H1 (cell line): ENCODE measurements around the gene ZNF302. TPM values are rescaled to one million over a fixed set of nuclear protein-coding genes. Genes with fewer than 3 reads are reported as not detected.
A peak's percentile ranks its signal among the peaks of the same experiment; 100 is the strongest.

Source experiments
- CTCF ChIA-PET: fragments of 300-600 bp; sonication (Branson Sonifier 250); formaldehyde crosslinking; loops from one replicate; lab custom pipeline; 2021; ENCODE audit not compliant: partially characterized antibody; lab: Charles Lee
- POLR2A ChIA-PET: fragments of 300-600 bp; sonication (Branson Sonifier 250); formaldehyde crosslinking; loops from one replicate; lab custom pipeline; 2021; ENCODE audit warnings: inconsistent platforms; ENCODE audit not compliant: partially characterized antibody; lab: Charles Lee
- DNase-seq, 2 experiments: peaks; one replicate each; pipeline versions ENCODE4 v3.0.0 to v3.0.0-alpha.2; 2010 to 2022; ENCODE audit warnings: low spot score in 2 of 2, low read depth in 1 of 2, mixed read lengths in 1 of 2
- FAIRE-seq: peaks from 2 replicates; lab custom pipeline; 2011; peaks lifted over from hg19 to GRCh38; lab: Jason Lieb, UNC
- H2AFZ ChIP-seq: 2 replicates; pipeline ENCODE4 v1.8.1; 2012; ENCODE audit warnings: low read length, inconsistent platforms
- H2AK5ac ChIP-seq: 2 replicates; pipeline ENCODE4 v1.6.1; 2013; ENCODE audit warnings: low read depth, low read length
- H2BK120ac ChIP-seq: replicated peaks from 2 replicates; pipeline ENCODE3; 2013; ENCODE audit warnings: low read depth, low read length, inconsistent platforms
- H2BK12ac ChIP-seq: 2 replicates; pipeline ENCODE4 v1.6.1; 2013; ENCODE audit warnings: low read depth, low read length
- H2BK15ac ChIP-seq: 2 replicates; pipeline ENCODE4 v1.6.1; 2013; ENCODE audit warnings: low read length
- H2BK20ac ChIP-seq: 2 replicates; pipeline ENCODE4 v1.6.1; 2013; ENCODE audit warnings: low read length
- H2BK5ac ChIP-seq: 2 replicates; pipeline ENCODE4 v1.6.1; 2013; ENCODE audit warnings: low read depth, low read length
- H3K14ac ChIP-seq: 2 replicates; pipeline ENCODE4 v1.6.1; 2013; ENCODE audit warnings: inconsistent platforms; ENCODE audit not compliant: insufficient read length
- H3K18ac ChIP-seq: 2 replicates; pipeline ENCODE4 v1.6.1; 2013; ENCODE audit warnings: low read length; ENCODE audit errors: extremely low read depth
- H3K23ac ChIP-seq: 2 replicates; pipeline ENCODE4 v1.6.1; 2013; ENCODE audit warnings: inconsistent platforms; ENCODE audit not compliant: insufficient read length
- H3K23me2 ChIP-seq: 2 replicates; pipeline ENCODE4 v1.6.1; 2013; ENCODE audit warnings: low read depth, low read length
- H3K27ac ChIP-seq: 2 replicates; pipeline ENCODE4 v1.6.1; 2011; ENCODE audit warnings: low read depth, low read length, inconsistent platforms
- H3K27me3 ChIP-seq, 4 experiments: replicated peaks in 1 of 4; 1 replicate in 1 of 4; 2 replicates in 3 of 4; pipeline versions ENCODE4 v1.6.1 to v1.8.1; 2011 to 2013; ENCODE audit warnings: low read length in 3 of 4, mild to moderate bottlenecking in 3 of 4, inconsistent platforms in 2 of 4, mixed read lengths in 2 of 4, moderate library complexity in 1 of 4; ENCODE audit not compliant: control insufficient read depth in 3 of 4, insufficient read depth in 3 of 4; ENCODE audit errors: extremely low read depth in 1 of 4
- H3K36me3 ChIP-seq, 4 experiments: 2 replicates each; pipeline versions ENCODE4 v1.6.1 to v1.8.1; 2011 to 2013; ENCODE audit warnings: mild to moderate bottlenecking in 4 of 4, low read length in 3 of 4, moderate library complexity in 2 of 4, control low read depth in 1 of 4, inconsistent platforms in 1 of 4; ENCODE audit not compliant: insufficient read depth in 4 of 4, control insufficient read depth in 2 of 4
- H3K4ac ChIP-seq: replicated peaks from 2 replicates; pipeline ENCODE3; 2013; ENCODE audit warnings: low read length, low read depth, mixed read lengths, inconsistent platforms; ENCODE audit not compliant: insufficient read length
- H3K4me1 ChIP-seq, 4 experiments: replicated peaks in 1 of 4; 1 replicate in 1 of 4; 2 replicates in 3 of 4; pipeline versions ENCODE4 v1.6.1 to v1.8.1; 2011 to 2013; ENCODE audit warnings: low read length in 3 of 4, inconsistent platforms in 2 of 4, mixed read lengths in 1 of 4; ENCODE audit not compliant: insufficient read depth in 4 of 4, control insufficient read depth in 3 of 4
- H3K4me2 ChIP-seq, 2 experiments: 2 replicates each; pipeline versions ENCODE4 v1.6.1 to v1.8.1; 2011 to 2013; ENCODE audit warnings: low read depth in 2 of 2, low read length in 2 of 2, control low read depth in 1 of 2, inconsistent platforms in 1 of 2, mild to moderate bottlenecking in 1 of 2; ENCODE audit not compliant: insufficient read depth in 1 of 2
- H3K4me3 ChIP-seq, 4 experiments: fragments of 200-600, 300-600 bp in 1 of 4; sonication (generic), shearing (Covaris generic), sonication (Bioruptor Twin) in 1 of 4; 2 replicates each; pipeline versions ENCODE4 v1.5.1 to v1.8.1; 2011 to 2016; ENCODE audit warnings: low read length in 4 of 4, low read depth in 3 of 4, control low read depth in 2 of 4, inconsistent platforms in 2 of 4, mild to moderate bottlenecking in 2 of 4, mixed read lengths in 1 of 4, moderate library complexity in 1 of 4; ENCODE audit not compliant: insufficient read depth in 2 of 4; ENCODE audit errors: extremely low read depth in 1 of 4
- H3K56ac ChIP-seq: replicated peaks from 2 replicates; pipeline ENCODE3; 2013; ENCODE audit warnings: low read depth, mild to moderate bottlenecking, mixed read lengths, low read length, inconsistent platforms; ENCODE audit not compliant: insufficient read length
- H3K79me1 ChIP-seq: 2 replicates; pipeline ENCODE4 v1.6.1; 2013; ENCODE audit warnings: low read depth, low read length, control low read depth
- H3K79me2 ChIP-seq, 2 experiments: 2 replicates each; pipeline versions ENCODE4 v1.6.1 to v1.8.1; 2012 to 2013; ENCODE audit warnings: low read length in 2 of 2, mild to moderate bottlenecking in 2 of 2, inconsistent platforms in 1 of 2; ENCODE audit not compliant: insufficient read depth in 2 of 2, control insufficient read depth in 1 of 2
- H3K9ac ChIP-seq, 4 experiments: replicated peaks in 1 of 4; 1 replicate in 1 of 4; 2 replicates in 3 of 4; pipeline versions ENCODE4 v1.6.1 to v1.8.1; 2011 to 2013; ENCODE audit warnings: low read depth in 3 of 4, low read length in 3 of 4, control low read depth in 2 of 4, mild to moderate bottlenecking in 2 of 4, moderate library complexity in 2 of 4, inconsistent platforms in 1 of 4; ENCODE audit errors: extremely low read depth in 1 of 4
- H3K9me3 ChIP-seq, 2 experiments: 2 replicates each; pipeline versions ENCODE4 v1.6.1 to v1.8.1; 2012 to 2013; ENCODE audit warnings: mild to moderate bottlenecking in 2 of 2, moderate library complexity in 2 of 2, control low read depth in 1 of 2, inconsistent platforms in 1 of 2, low read depth in 1 of 2, low read length in 1 of 2, mixed read lengths in 1 of 2; ENCODE audit not compliant: insufficient read depth in 2 of 2
- H4K20me1 ChIP-seq, 2 experiments: replicated peaks in 1 of 2; 2 replicates each; pipeline versions ENCODE3 to v1.8.1; 2011 to 2013; ENCODE audit warnings: inconsistent platforms in 2 of 2, low read length in 2 of 2, mild to moderate bottlenecking in 1 of 2; ENCODE audit not compliant: insufficient read depth in 2 of 2, control insufficient read depth in 1 of 2
- H4K5ac ChIP-seq: 2 replicates; pipeline ENCODE4 v1.6.1; 2013; ENCODE audit warnings: low read length, low read depth, mixed read lengths, inconsistent platforms; ENCODE audit not compliant: insufficient read length
- H4K8ac ChIP-seq: 2 replicates; pipeline ENCODE4 v1.8.0; 2013; ENCODE audit warnings: mild to moderate bottlenecking, moderate library complexity, low read length, inconsistent platforms; ENCODE audit not compliant: insufficient read depth; ENCODE audit errors: extremely low read depth
- H4K91ac ChIP-seq: replicated peaks from 2 replicates; pipeline ENCODE3; 2013; ENCODE audit warnings: low read length, mixed read lengths, inconsistent platforms; ENCODE audit not compliant: insufficient read length
- CEBPB ChIP-seq: IDR thresholded peaks from 2 replicates; pipeline ENCODE4 v1.6.1; 2012; ENCODE audit warnings: low read depth, low read length
- CREB1 ChIP-seq: IDR thresholded peaks from 2 replicates; pipeline ENCODE4 v1.6.1; 2012; ENCODE audit warnings: inconsistent platforms
- HDAC2 ChIP-seq, 2 experiments: fragments of 300-600 bp in 1 of 2; sonication (generic) in 1 of 2; IDR thresholded peaks; 2 replicates each; pipeline ENCODE4 v1.6.1; 2011 to 2012; ENCODE audit warnings: low read depth in 2 of 2, low read length in 2 of 2, mild to moderate bottlenecking in 2 of 2, moderate library complexity in 2 of 2, borderline replicate concordance in 1 of 2, inconsistent platforms in 1 of 2
- HDAC6 ChIP-seq: IDR thresholded peaks from one replicate; pipeline ENCODE4 v1.7.1; 2012; ENCODE audit warnings: low read depth, mild to moderate bottlenecking, inconsistent platforms, low read length, moderate library complexity
- POLR2A ChIP-seq, 2 experiments: IDR thresholded peaks; 1 replicate in 1 of 2; 2 replicates in 1 of 2; pipeline ENCODE4 v1.6.1; 2011; ENCODE audit warnings: low read depth in 2 of 2, low read length in 2 of 2, mild to moderate bottlenecking in 2 of 2; ENCODE audit errors: control extremely low read depth in 1 of 2
- SIX5 ChIP-seq: IDR thresholded peaks from 2 replicates; pipeline ENCODE4 v1.6.1; 2011; ENCODE audit warnings: mild to moderate bottlenecking, low read depth, low read length
- WGBS, 2 experiments: shearing (Covaris generic) in 1 of 2; methylation state at CpG; one replicate each; pipeline versions ENCODE4 v1.1.6 to v1.1.7; 2013 to 2015; ENCODE audit warnings: low lambda C conversion rate in 2 of 2, mixed read lengths in 2 of 2, inconsistent platforms in 1 of 2, low coverage in 1 of 2, missing lambda C conversion rate in 1 of 2; ENCODE audit not compliant: insufficient replicate concordance in 2 of 2, insufficient coverage in 1 of 2, insufficient read length in 1 of 2; ENCODE audit errors: extremely low coverage in 1 of 2, missing lambda C conversion rate in 1 of 2; 5-methylcytosine and 5-hydroxymethylcytosine counted together
- polyA plus RNA-seq, 7 experiments: library from polyadenylated mRNA; depleted of rRNA in 3 of 7; stranded (reverse) in 5 of 7; unstranded in 2 of 7; fragments of >200 nt in 5 of 7; fragments of 200-250 nt in 2 of 7; gene quantifications; 1 replicate in 5 of 7; 2 replicates in 1 of 7; 4 replicates in 1 of 7; pipeline versions ENCODE4 v1.2.1 to v1.2.3, GENCODE V29; 2011 to 2013; ENCODE audit warnings: missing spikeins in 2 of 7, mixed read lengths in 2 of 7
- total RNA-seq: library from RNA; stranded (reverse); fragmentation: NEBNext Ultra II Directional; extraction: Animal tissue kit (Norgen Biotek cat#: 25700); gene quantifications from 2 replicates; pipeline ENCODE4 v1.2.1, GENCODE V29; 2021
- TF ChIP-seq, protein P1 (sequence below): IDR thresholded peaks from 2 replicates; pipeline ENCODE4 v1.6.1; 2011; ENCODE audit warnings: low read depth, mild to moderate bottlenecking, low read length; ENCODE audit not compliant: insufficient read depth
- TF ChIP-seq, protein P2 (sequence below): IDR thresholded peaks from 2 replicates; pipeline ENCODE4 v1.6.1; 2012; ENCODE audit warnings: inconsistent platforms

The ZNF302 gene
- total and polyA plus RNA-seq, 2 of the 8 experiments (the other 6 are each of a cell fraction or from before 2014, with no cell fraction given), result 9.1 to 20.4 TPM

DNA sequence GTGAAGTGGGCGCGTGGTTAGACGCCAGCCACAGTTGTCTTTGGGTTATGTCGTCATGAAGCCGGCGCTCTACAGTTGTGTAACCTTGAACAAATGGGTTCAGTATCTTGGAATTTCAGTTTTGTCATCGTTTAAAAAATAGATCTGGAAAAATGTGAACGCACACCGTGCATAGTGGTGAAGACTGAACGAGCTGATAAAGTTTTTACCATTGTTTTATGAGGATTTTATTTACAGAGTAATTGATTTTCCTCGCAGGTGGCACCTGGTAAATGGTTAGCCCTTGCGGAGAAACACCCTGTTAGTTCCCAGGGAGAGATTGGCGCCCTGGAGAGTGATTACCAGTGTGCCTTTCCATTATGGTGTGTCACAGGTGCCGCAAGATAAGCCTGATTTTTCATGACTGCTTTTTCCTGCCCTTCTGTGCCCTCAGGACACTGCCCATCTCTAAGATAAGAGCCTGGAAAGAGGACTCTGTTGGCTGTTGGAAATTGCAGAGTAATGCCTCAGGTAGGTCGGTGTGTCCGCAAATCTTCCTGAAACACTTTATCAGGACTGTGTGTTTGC lies 57.1 kb downstream of the ZNF302 start:
- Histone ChIP-seq H3K14ac (no peak overlapping the region), H3K27ac (peak overlapping the region; percentile 81; the same call in 1 of the 2 replicates), H4K20me1 (no peaks in the 10 kb centered on the region), H4K91ac (no peak overlapping the region), H2BK5ac (peak overlapping the region; percentile 69), H3K79me1 (no peaks in the 10 kb centered on the region), H3K4me3 (peak overlapping the region; percentile 87 to 98 (median 93)), H3K4ac (no peak overlapping the region), H3K4me1 (peaks cover 0 to 11% (median 2%) of the 10 kb centered on the region in 4 experiments; a peak in 4 of 7 replicates), H2AK5ac (no peak overlapping the region), H3K79me2 (no peaks in the 10 kb centered on the region), H4K8ac (peak overlapping the region; percentile 98; the same call in 1 of the 2 replicates), H3K27me3 (no peaks in the 10 kb centered on the region), H4K5ac (no peak overlapping the region), H3K23ac (no peak overlapping the region), H3K23me2 (0 out of 2 replicates have a peak, but pooled peaks cover 5% of the 10 kb centered on the region), H2BK15ac (no peak overlapping the region), H2BK120ac (no peak overlapping the region), H3K36me3 (peaks cover 0 to 8% (median 1%) of the 10 kb centered on the region in 4 experiments; a peak in 4 of 8 replicates), H3K9ac (peak overlapping the region; percentile 44 to 89 (median 67)), H3K56ac (no peak overlapping the region), H3K18ac (no peak overlapping the region), H2BK20ac (no peak overlapping the region), H3K9me3 (0 out of 4 replicates have a peak, but pooled peaks cover 0 to 2% of the 10 kb centered on the region in 2 experiments), H3K4me2 (peak overlapping the region; percentile 92 to 97), H2AFZ (peak overlapping the region; percentile 74), H2BK12ac (no peak overlapping the region; the same call in 1 of the 2 replicates)
- ChIA-PET POLR2A (interaction anchor here (1.0 kb wide), 1 partner anchor 57 kb away, joined by 3 read pairs; the partner anchor contains the start of gene ZNF302), CTCF (interaction anchor here (0.6 kb wide), 1 partner anchor 310 kb away, joined by 3 read pairs; no protein-coding TSS in a partner anchor)
- 21% methylated on average over 16 of the region's 16 CpGs; no CpG with 5 or more reads in 1 of the 2 experiments for WGBS, 2 experiments
- FAIRE-seq (no peak), DNase-seq (no peak)
- TF ChIP-seq SIX5 (peak; percentile 16; the same call in 1 of the 2 replicates), CREB1 (peak; percentile 99), POLR2A (IDR thresholded peaks at IDR 0.05; ENCODE audit: control extremely low read depth in 1 of 2, low read depth in 2 of 2, low read length in 2 of 2) (peak in 1 of 2 experiments; percentile 37; a peak in 1 of 3 replicates), HDAC2 (IDR thresholded peaks at IDR 0.05; ENCODE audit: borderline replicate concordance in 1 of 2, low read depth in 2 of 2, low read length in 2 of 2) (no peak), HDAC6 (no peak), CEBPB (peak; percentile 75; the same call in 1 of the 2 replicates)
- TF ChIP-seq, protein P1, sequence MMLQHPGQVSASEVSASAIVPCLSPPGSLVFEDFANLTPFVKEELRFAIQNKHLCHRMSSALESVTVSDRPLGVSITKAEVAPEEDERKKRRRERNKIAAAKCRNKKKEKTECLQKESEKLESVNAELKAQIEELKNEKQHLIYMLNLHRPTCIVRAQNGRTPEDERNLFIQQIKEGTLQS, result peak; percentile 94
- TF ChIP-seq, protein P2, sequence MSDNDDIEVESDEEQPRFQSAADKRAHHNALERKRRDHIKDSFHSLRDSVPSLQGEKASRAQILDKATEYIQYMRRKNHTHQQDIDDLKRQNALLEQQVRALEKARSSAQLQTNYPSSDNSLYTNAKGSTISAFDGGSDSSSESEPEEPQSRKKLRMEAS, result peak; percentile 67
